Measurements from ENCODE around the gene CPXM2. TPM values are rescaled to one million over a fixed set of nuclear protein-coding genes. Genes with fewer than 3 reads are reported as not detected.

Gene CPXM2
- total RNA-seq, 1 donor from 2014 or later, result not detected

DNA sequence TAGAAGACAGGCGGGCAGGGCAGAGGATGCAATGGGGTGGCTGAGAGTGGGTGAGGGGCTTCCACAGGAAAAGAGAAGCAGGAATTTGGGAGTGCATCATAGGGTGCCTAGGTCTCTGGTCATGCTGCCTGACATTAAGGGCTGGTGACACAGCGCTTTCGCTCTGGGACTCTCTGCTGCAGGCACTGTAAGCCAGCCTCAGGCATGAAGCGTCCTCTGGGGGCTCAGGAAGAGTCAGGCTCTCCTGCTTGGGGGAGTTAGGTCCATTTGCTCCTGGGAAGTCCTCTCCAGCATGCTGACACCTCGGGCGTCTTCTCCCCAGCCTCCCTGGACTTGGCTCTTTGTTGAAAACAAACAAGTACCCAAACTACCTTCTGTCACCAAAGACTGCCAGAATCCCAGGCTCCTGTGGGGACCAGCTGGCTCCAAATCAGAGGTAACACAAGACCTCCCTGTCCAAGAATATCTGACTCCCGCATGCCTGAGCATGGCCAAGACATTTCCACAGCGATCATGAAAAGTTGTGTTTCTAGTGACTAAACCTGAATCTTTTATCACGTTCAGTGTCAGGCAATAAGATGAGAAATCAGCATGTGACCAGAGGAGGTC is 170.1 kb downstream of the CPXM2 start:
- peaks cover 4% of the 10 kb centered on the region for H3K27me3 Mint-ChIP-seq
- no peaks in the 10 kb centered on the region for H3K4me1 Mint-ChIP-seq
- no peak for DNase-seq
- H3K9me3 Mint-ChIP-seq, result peaks cover 2% of the 10 kb centered on the region
- TF ChIP-seq, protein P1, sequence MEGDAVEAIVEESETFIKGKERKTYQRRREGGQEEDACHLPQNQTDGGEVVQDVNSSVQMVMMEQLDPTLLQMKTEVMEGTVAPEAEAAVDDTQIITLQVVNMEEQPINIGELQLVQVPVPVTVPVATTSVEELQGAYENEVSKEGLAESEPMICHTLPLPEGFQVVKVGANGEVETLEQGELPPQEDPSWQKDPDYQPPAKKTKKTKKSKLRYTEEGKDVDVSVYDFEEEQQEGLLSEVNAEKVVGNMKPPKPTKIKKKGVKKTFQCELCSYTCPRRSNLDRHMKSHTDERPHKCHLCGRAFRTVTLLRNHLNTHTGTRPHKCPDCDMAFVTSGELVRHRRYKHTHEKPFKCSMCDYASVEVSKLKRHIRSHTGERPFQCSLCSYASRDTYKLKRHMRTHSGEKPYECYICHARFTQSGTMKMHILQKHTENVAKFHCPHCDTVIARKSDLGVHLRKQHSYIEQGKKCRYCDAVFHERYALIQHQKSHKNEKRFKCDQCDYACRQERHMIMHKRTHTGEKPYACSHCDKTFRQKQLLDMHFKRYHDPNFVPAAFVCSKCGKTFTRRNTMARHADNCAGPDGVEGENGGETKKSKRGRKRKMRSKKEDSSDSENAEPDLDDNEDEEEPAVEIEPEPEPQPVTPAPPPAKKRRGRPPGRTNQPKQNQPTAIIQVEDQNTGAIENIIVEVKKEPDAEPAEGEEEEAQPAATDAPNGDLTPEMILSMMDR (IDR thresholded peaks at IDR 0.05), result no peak
- CTCF ChIA-PET, result no interaction called here
- no peaks in the 10 kb centered on the region for H3K36me3 Mint-ChIP-seq (ENCODE audit: low read depth)
- intact Hi-C loops (cut with micrococcal nuclease), result no loop called here
- POLR2A ChIA-PET, result no interaction called here
- no peak overlapping the region for H3K27ac Mint-ChIP-seq
- no peak for ATAC-seq (ENCODE audit: low read depth)
- H3K4me3 Mint-ChIP-seq, result no peak overlapping the region

DNA sequence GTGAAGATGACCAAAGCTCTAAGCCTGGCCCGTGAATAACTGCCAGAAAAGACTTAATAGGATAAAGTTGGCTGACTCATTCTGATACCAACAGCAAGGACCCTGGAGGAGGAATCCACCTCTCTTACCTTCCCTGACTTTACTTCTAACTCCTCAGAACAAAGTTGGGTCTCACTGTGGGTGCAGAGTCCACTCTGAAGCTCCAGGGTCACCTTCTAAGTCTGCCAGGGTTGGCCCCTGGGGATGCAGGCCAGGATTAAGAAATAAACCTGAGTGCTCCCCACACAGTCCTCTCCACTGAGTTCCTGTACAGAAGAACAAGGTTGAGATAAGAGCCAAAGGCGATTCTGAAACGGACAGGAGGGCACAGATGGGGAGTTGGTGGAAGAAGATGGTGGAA is 171.1 kb downstream of the CPXM2 start:
- ChIA-PET POLR2A (no interaction called here), CTCF (no interaction called here)
- H3K9me3 Mint-ChIP-seq, result peaks cover 2% of the 10 kb centered on the region
- H3K27ac Mint-ChIP-seq, result no peak overlapping the region
- H3K4me3 Mint-ChIP-seq, result no peak overlapping the region
- ATAC-seq (ENCODE audit: low read depth), result no peak
- H3K36me3 Mint-ChIP-seq (ENCODE audit: low read depth), result no peaks in the 10 kb centered on the region
- DNase-seq, result no peak
- peaks cover 8% of the 10 kb centered on the region for H3K27me3 Mint-ChIP-seq
- no peaks in the 10 kb centered on the region for H3K4me1 Mint-ChIP-seq
- intact Hi-C loops (cut with micrococcal nuclease), result no loop called here
- TF ChIP-seq, protein P1 (IDR thresholded peaks at IDR 0.05), result no peak

DNA sequence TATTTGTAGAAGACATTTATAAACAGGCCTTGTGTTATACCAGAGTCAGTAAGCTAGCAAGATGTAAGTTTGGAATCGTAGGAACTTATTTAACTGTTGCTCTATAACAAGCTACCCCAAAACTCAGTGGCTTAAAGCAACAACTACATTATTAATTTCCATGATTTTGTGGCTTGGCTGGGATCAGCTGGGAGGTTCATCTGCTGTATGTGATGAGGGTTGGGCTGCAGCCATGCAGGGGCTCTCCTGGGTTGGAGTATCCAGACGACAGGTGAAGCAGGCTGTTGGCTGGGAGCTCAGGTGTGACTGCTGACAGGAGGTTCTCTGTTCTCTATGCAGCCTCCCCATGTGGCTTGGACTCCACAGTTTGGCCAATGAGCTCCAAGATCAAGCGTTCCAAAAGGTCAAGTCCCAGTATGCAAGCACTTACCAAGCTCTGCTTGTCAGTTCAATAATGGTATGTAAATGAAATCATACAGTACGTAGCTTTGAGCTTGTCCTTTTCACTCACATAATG is 173.0 kb downstream of the CPXM2 start:
- ChIA-PET CTCF (no interaction called here), POLR2A (no interaction called here)
- ATAC-seq (ENCODE audit: low read depth) (no peak), DNase-seq (no peak)
- H3K27ac Mint-ChIP-seq, result no peak overlapping the region
- H3K9me3 Mint-ChIP-seq, result peaks cover 2% of the 10 kb centered on the region
- H3K36me3 Mint-ChIP-seq (ENCODE audit: low read depth), result no peaks in the 10 kb centered on the region
- H3K27me3 Mint-ChIP-seq, result peaks cover 12% of the 10 kb centered on the region
- intact Hi-C loops (cut with micrococcal nuclease), result no loop called here
- H3K4me1 Mint-ChIP-seq, result no peaks in the 10 kb centered on the region
- TF ChIP-seq, protein P1 (IDR thresholded peaks at IDR 0.05), result no peak
- no peak overlapping the region for H3K4me3 Mint-ChIP-seq

DNA sequence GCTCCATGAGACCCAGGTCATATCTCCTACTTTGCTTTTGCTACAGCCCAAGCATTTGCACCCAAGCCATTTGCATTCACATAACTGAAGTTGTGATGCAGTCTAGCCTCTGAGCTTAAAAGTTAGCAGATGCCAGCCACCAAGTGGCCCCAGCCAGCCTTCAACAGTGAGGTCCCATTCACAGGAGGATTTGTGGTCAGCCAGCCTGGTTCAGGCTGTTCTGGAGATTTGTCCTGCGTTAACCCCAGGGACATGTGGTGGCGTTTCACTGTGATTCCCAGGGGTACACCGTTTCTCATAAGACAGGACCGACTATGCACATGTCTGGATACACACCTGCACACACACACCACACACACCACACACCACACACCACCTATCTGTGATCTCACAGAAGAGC is 174.3 kb downstream of the CPXM2 start:
- CTCF ChIA-PET, result no interaction called here
- DNase-seq, result no peak
- intact Hi-C loops (cut with micrococcal nuclease), result no loop called here
- Mint-ChIP-seq H3K9me3 (peaks cover 2% of the 10 kb centered on the region), H3K4me1 (no peaks in the 10 kb centered on the region), H3K4me3 (no peak overlapping the region), H3K27me3 (peaks cover 12% of the 10 kb centered on the region), H3K36me3 (ENCODE audit: low read depth) (no peaks in the 10 kb centered on the region), H3K27ac (no peak overlapping the region)
- TF ChIP-seq, protein P1 (IDR thresholded peaks at IDR 0.05), result no peak
- POLR2A ChIA-PET, result no interaction called here
- ATAC-seq (ENCODE audit: low read depth), result no peak

DNA sequence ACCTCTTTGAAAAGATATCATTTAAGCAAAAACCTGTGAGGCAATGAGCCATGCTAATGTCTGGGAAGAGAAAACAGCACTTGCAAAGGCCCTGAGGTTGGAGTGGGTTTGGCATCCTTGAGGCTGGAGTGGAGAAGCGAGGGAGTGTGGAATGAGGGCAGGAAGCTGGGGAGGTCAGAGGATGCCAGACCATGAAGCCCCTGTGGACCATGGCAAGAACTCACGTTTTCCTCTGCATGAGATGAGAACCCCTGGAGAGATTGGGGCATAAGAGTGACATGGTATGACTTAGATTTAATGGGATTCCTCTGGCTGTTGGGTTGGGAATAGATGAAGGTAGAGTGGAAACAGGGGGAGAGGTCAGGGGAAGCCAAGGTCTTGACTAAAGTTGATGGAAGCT is 176.1 kb downstream of the CPXM2 start:
- intact Hi-C loops (cut with micrococcal nuclease), result no loop called here
- DNase-seq, result no peak
- Mint-ChIP-seq H3K27ac (no peak overlapping the region), H3K36me3 (ENCODE audit: low read depth) (no peaks in the 10 kb centered on the region), H3K4me1 (no peaks in the 10 kb centered on the region), H3K27me3 (peaks cover 12% of the 10 kb centered on the region), H3K4me3 (no peak overlapping the region), H3K9me3 (peaks cover 2% of the 10 kb centered on the region)
- no peak for ATAC-seq (ENCODE audit: low read depth)
- ChIA-PET CTCF (no interaction called here), POLR2A (no interaction called here)
- TF ChIP-seq, protein P1 (IDR thresholded peaks at IDR 0.05), result no peak
